SK-N-SH treated with all-trans-retinoic acid at 6 μM for 48 hours (cell line): ENCODE measurements around the gene LGALS7B.

Experiments used
- ARNTL ChIP-seq: fragments of 450-650 bp; formaldehyde crosslinking; IDR thresholded peaks from 2 replicates; pipeline ENCODE4 v1.5.0; 2020; ENCODE audit warnings: low read depth, mild to moderate bottlenecking, moderate library complexity, borderline replicate concordance
- BACH2 ChIP-seq: fragments of 250-450 bp; sonication (Bioruptor Pico); IDR thresholded peaks from 2 replicates; pipeline ENCODE4 v1.9.0; 2021; ENCODE audit warnings: mild to moderate bottlenecking, borderline replicate concordance
- CREB5 ChIP-seq: fragments of 250-450 bp; sonication (Bioruptor Pico); IDR thresholded peaks from 2 replicates; pipeline ENCODE4 v1.5.1; 2020; ENCODE audit warnings: low read depth, mild to moderate bottlenecking, moderate library complexity
- CSDC2 ChIP-seq: fragments of 250-450 bp; sonication (Bioruptor Pico); IDR thresholded peaks from 2 replicates; pipeline ENCODE4 v1.5.0; 2020; ENCODE audit warnings: mild to moderate bottlenecking, moderate library complexity
- GLIS3 ChIP-seq: fragments of 250-450 bp; sonication (Bioruptor Pico); IDR thresholded peaks from 2 replicates; pipeline ENCODE4 v1.5.0; 2020; ENCODE audit warnings: mild to moderate bottlenecking, moderate library complexity
- POU6F1 ChIP-seq: fragments of 250-450 bp; sonication (Bioruptor Pico); IDR thresholded peaks from 2 replicates; pipeline ENCODE4 v1.8.0; 2021; ENCODE audit warnings: low read depth, mild to moderate bottlenecking, moderate library complexity, borderline replicate concordance
- TCF4 ChIP-seq: fragments of 250-450 bp; sonication (Bioruptor Pico); IDR thresholded peaks from 2 replicates; pipeline ENCODE4 v1.8.0; 2021; ENCODE audit warnings: mild to moderate bottlenecking, moderate library complexity, borderline replicate concordance
- TOX ChIP-seq: fragments of 250-450 bp; sonication (Bioruptor Pico); IDR thresholded peaks from 2 replicates; pipeline ENCODE4 v1.8.0; 2021; ENCODE audit warnings: mild to moderate bottlenecking, moderate library complexity, borderline replicate concordance
- ZFP3 ChIP-seq: fragments of 250-450 bp; sonication (Bioruptor Pico); IDR thresholded peaks from 2 replicates; pipeline ENCODE4 v1.5.0; 2020; ENCODE audit warnings: mild to moderate bottlenecking, moderate library complexity
- ZNF565 ChIP-seq: fragments of 450-650 bp; formaldehyde crosslinking; conservative IDR thresholded peaks from 2 replicates; pipeline ENCODE4 v1.5.0; 2020; ENCODE audit warnings: low read depth, mild to moderate bottlenecking, moderate library complexity
- ZNF70 ChIP-seq: fragments of 450-650 bp; formaldehyde crosslinking; IDR thresholded peaks from 2 replicates; pipeline ENCODE4 v1.5.0; 2020; ENCODE audit warnings: mild to moderate bottlenecking, moderate library complexity
- ZNF8 ChIP-seq: fragments of 450-650 bp; formaldehyde crosslinking; IDR thresholded peaks from 2 replicates; pipeline ENCODE4 v1.5.0; 2020; ENCODE audit warnings: mild to moderate bottlenecking, moderate library complexity
- TF ChIP-seq, protein P1 (sequence below): fragments of 250-450 bp; sonication (Bioruptor Pico); IDR thresholded peaks from 2 replicates; pipeline ENCODE4 v1.8.0; 2020; ENCODE audit warnings: mild to moderate bottlenecking, moderate library complexity, borderline replicate concordance
- TF ChIP-seq, protein P2 (sequence below): fragments of 250-450 bp; sonication (Bioruptor Pico); IDR thresholded peaks from 2 replicates; pipeline ENCODE4 v1.5.1; 2021; ENCODE audit warnings: mild to moderate bottlenecking, moderate library complexity

GRCh38 chr19:38742296-38742695, 46.7 kb upstream of the LGALS7B start:
- TF ChIP-seq CSDC2 (no peak), ZNF8 (CRISPR knock-in tag) (no peak), TOX (CRISPR knock-in tag) (no peak), ZFP3 (CRISPR knock-in tag) (no peak), TCF4 (CRISPR knock-in tag) (no peak), ZNF565 (CRISPR knock-in tag) (no peak), ZNF70 (CRISPR knock-in tag) (no peak), POU6F1 (CRISPR knock-in tag) (no peak), BACH2 (CRISPR knock-in tag) (no peak), CREB5 (CRISPR knock-in tag) (no peak), GLIS3 (CRISPR knock-in tag) (no peak), ARNTL (CRISPR knock-in tag) (no peak)
- TF ChIP-seq, protein P1, sequence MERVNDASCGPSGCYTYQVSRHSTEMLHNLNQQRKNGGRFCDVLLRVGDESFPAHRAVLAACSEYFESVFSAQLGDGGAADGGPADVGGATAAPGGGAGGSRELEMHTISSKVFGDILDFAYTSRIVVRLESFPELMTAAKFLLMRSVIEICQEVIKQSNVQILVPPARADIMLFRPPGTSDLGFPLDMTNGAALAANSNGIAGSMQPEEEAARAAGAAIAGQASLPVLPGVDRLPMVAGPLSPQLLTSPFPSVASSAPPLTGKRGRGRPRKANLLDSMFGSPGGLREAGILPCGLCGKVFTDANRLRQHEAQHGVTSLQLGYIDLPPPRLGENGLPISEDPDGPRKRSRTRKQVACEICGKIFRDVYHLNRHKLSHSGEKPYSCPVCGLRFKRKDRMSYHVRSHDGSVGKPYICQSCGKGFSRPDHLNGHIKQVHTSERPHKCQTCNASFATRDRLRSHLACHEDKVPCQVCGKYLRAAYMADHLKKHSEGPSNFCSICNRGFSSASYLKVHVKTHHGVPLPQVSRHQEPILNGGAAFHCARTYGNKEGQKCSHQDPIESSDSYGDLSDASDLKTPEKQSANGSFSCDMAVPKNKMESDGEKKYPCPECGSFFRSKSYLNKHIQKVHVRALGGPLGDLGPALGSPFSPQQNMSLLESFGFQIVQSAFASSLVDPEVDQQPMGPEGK = no peak
- TF ChIP-seq, protein P2, sequence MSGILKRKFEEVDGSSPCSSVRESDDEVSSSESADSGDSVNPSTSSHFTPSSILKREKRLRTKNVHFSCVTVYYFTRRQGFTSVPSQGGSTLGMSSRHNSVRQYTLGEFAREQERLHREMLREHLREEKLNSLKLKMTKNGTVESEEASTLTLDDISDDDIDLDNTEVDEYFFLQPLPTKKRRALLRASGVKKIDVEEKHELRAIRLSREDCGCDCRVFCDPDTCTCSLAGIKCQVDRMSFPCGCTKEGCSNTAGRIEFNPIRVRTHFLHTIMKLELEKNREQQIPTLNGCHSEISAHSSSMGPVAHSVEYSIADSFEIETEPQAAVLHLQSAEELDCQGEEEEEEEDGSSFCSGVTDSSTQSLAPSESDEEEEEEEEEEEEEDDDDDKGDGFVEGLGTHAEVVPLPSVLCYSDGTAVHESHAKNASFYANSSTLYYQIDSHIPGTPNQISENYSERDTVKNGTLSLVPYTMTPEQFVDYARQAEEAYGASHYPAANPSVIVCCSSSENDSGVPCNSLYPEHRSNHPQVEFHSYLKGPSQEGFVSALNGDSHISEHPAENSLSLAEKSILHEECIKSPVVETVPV (CRISPR knock-in tag) = no peak
